WTC11 (cell line): ENCODE measurements around the gene FANCI. TPM values are rescaled to one million over a fixed set of nuclear protein-coding genes. Genes with fewer than 3 reads are reported as not detected.

Experiments used
- ATAC-seq: fragments of 200-7000 bp; cut with Tn5 transposase; 2 replicates; pipeline ENCODE4 v1.10.0; 2021; ENCODE audit warnings: mild to moderate bottlenecking, moderate library complexity
- CTCF ChIA-PET: fragments of 300-600 bp; sonication (Branson Sonifier 250); formaldehyde crosslinking; loops from one replicate; lab custom pipeline; 2021; ENCODE audit warnings: antibody characterized with exemption; lab: Charles Lee
- POLR2A ChIA-PET: fragments of 350-600 bp; sonication (Branson Sonifier 250); formaldehyde crosslinking; loops from one replicate; lab custom pipeline; 2021; ENCODE audit warnings: antibody characterized with exemption; lab: Charles Lee
- DNase-seq: peaks from one replicate; pipeline ENCODE4 v3.0.0; 2021; ENCODE audit warnings: low spot score
- H3K27ac Mint-ChIP-seq: 2 replicates; pipeline ENCODE4 v1.8.0; 2021; ENCODE audit warnings: mixed read lengths
- H3K27me3 Mint-ChIP-seq: 2 replicates; pipeline ENCODE4 v1.8.0; 2021; ENCODE audit warnings: low read depth, mild to moderate bottlenecking, moderate library complexity, mixed read lengths
- H3K36me3 Mint-ChIP-seq: 2 replicates; pipeline ENCODE4 v1.8.0; 2021; ENCODE audit warnings: mixed read lengths
- H3K4me1 Mint-ChIP-seq: 2 replicates; pipeline ENCODE4 v1.8.0; 2022; ENCODE audit warnings: mixed read lengths
- H3K4me3 Mint-ChIP-seq: 2 replicates; pipeline ENCODE4 v1.8.0; 2021; ENCODE audit warnings: mild to moderate bottlenecking, moderate library complexity, mixed read lengths
- H3K9me3 Mint-ChIP-seq: 2 replicates; pipeline ENCODE4 v1.8.0; 2021; ENCODE audit warnings: mixed read lengths
- CREB1 ChIP-seq: sonication (generic); formaldehyde crosslinking; IDR thresholded peaks from 2 replicates; pipeline ENCODE4 v1.8.0; 2023; ENCODE audit warnings: mild to moderate bottlenecking, missing genetic modification reagents
- ELF4 ChIP-seq: sonication (generic); formaldehyde crosslinking; IDR thresholded peaks from 2 replicates; pipeline ENCODE4 v1.8.1; 2022; ENCODE audit warnings: low read depth, mild to moderate bottlenecking, moderate library complexity, missing genetic modification reagents
- EMX1 ChIP-seq: fragments of 250-450 bp; sonication (Bioruptor Pico); IDR thresholded peaks from 2 replicates; pipeline ENCODE4 v1.8.0; 2021; ENCODE audit warnings: mild to moderate bottlenecking
- ETV6 ChIP-seq: sonication (generic); formaldehyde crosslinking; IDR thresholded peaks from 2 replicates; pipeline ENCODE4 v1.8.1; 2022; ENCODE audit warnings: mild to moderate bottlenecking, missing genetic modification reagents
- FOXK1 ChIP-seq: sonication (generic); formaldehyde crosslinking; IDR thresholded peaks from 2 replicates; pipeline ENCODE4 v1.8.0; 2022; ENCODE audit warnings: mild to moderate bottlenecking, moderate library complexity, missing genetic modification reagents
- FOXP4 ChIP-seq: sonication (generic); formaldehyde crosslinking; IDR thresholded peaks from 2 replicates; pipeline ENCODE4 v1.8.0; 2022; ENCODE audit warnings: mild to moderate bottlenecking, missing genetic modification reagents
- GTF2I ChIP-seq: fragments of 250-450 bp; sonication (Bioruptor Pico); conservative IDR thresholded peaks from 2 replicates; pipeline ENCODE4 v1.4.0; 2021; ENCODE audit warnings: mild to moderate bottlenecking
- HMGA2 ChIP-seq: fragments of 250-450 bp; sonication (Bioruptor Pico); IDR thresholded peaks from 2 replicates; pipeline ENCODE4 v1.4.0; 2021; ENCODE audit warnings: mild to moderate bottlenecking, moderate library complexity
- NR2C2 ChIP-seq: sonication (generic); formaldehyde crosslinking; IDR thresholded peaks from 2 replicates; pipeline ENCODE4 v1.8.0; 2022; ENCODE audit warnings: mild to moderate bottlenecking, missing genetic modification reagents
- ZMAT4 ChIP-seq: fragments of 250-450 bp; sonication (Bioruptor Pico); IDR thresholded peaks from 2 replicates; pipeline ENCODE4 v1.9.0; 2021; ENCODE audit warnings: mild to moderate bottlenecking
- ZNF219 ChIP-seq: sonication (generic); formaldehyde crosslinking; IDR thresholded peaks from 2 replicates; pipeline ENCODE4 v1.8.0; 2023; ENCODE audit warnings: missing genetic modification reagents, mild to moderate bottlenecking, borderline replicate concordance
- ZNF317 ChIP-seq: sonication (generic); formaldehyde crosslinking; IDR thresholded peaks from 2 replicates; pipeline ENCODE4 v1.8.1; 2023; ENCODE audit warnings: low read depth, mild to moderate bottlenecking, moderate library complexity, missing genetic modification reagents, borderline replicate concordance
- ZNF396 ChIP-seq: fragments of 250-450 bp; sonication (Bioruptor Pico); IDR thresholded peaks from 2 replicates; pipeline ENCODE4 v1.8.0; 2021; ENCODE audit warnings: mild to moderate bottlenecking, moderate library complexity, borderline replicate concordance
- ZNF416 ChIP-seq: fragments of 250-450 bp; sonication (Bioruptor Pico); IDR thresholded peaks from 2 replicates; pipeline ENCODE4 v1.9.0; 2021; ENCODE audit warnings: mild to moderate bottlenecking, inconsistent platforms
- total RNA-seq: library from RNA; stranded (reverse); gene quantifications from 3 replicates; pipeline ENCODE4 v1.2.3, GENCODE V29; 2021
- TF ChIP-seq, protein P1 (sequence below): sonication (generic); formaldehyde crosslinking; IDR thresholded peaks from 2 replicates; pipeline ENCODE4 v1.8.0; 2022; ENCODE audit warnings: mild to moderate bottlenecking, missing genetic modification reagents
- TF ChIP-seq, protein P2 (sequence below): sonication (generic); formaldehyde crosslinking; IDR thresholded peaks from 2 replicates; pipeline ENCODE4 v1.8.1; 2023; ENCODE audit warnings: mild to moderate bottlenecking, moderate library complexity, missing genetic modification reagents
- TF ChIP-seq, protein P3 (sequence below): fragments of 200-600 bp; IDR thresholded peaks from 2 replicates; pipeline ENCODE4 v1.8.0; 2022; ENCODE audit warnings: antibody characterized with exemption

Gene FANCI
- total RNA-seq, 1 experiment from 2014 or later = 108 TPM

DNA sequence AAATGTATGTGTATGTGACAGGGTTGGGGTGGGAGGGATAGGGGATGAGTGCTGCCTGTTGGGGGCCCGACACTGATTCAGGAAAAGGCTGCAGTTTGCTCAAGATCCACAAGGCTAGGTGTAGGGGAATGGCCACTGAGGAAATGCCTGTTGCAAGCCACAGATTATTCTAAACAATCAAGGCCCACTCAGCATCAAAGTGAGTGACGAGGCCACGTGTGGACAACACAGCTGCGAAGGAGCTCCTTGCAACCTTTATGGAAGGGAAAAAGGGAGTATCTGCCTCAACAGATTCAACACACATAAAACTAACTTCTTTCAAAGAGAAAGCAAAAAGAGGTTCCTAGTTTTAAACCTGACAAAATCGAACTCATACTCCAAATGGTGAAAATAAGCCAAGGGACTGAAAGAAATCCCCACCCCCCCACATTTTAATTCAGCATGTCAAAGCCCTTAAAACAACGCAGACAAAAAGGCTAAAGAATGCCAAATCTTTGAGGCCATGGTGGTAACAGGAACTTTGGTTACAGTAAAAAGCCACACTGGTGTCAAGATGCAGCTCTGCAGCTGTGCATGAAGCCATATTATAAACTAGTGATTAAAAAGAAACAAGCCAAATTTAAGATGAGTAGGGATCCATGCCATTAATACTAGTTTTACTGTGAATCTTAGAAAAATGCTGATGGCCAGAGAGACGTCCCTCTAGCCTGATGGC lies 87.3 kb downstream of the FANCI start:
- no peak for TF ChIP-seq ZNF416 (CRISPR knock-in tag)
- no peak for TF ChIP-seq ZNF219
- TF ChIP-seq ZNF396 (CRISPR knock-in tag) = no peak
- TF ChIP-seq GTF2I (CRISPR knock-in tag) = no peak
- TF ChIP-seq NR2C2 (CRISPR knock-in tag) = no peak
- no peak for TF ChIP-seq ZMAT4 (CRISPR knock-in tag)
- TF ChIP-seq, protein P1, sequence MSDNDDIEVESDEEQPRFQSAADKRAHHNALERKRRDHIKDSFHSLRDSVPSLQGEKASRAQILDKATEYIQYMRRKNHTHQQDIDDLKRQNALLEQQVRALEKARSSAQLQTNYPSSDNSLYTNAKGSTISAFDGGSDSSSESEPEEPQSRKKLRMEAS (CRISPR knock-in tag) = no peak
- TF ChIP-seq HMGA2 = no peak
- TF ChIP-seq CREB1 (CRISPR knock-in tag) = no peak
- TF ChIP-seq FOXK1 (CRISPR knock-in tag) = no peak
- TF ChIP-seq EMX1 (CRISPR knock-in tag) = no peak
- TF ChIP-seq ELF4 = no peak
- no peaks in the 10 kb centered on the region for H3K9me3 Mint-ChIP-seq
- H3K36me3 Mint-ChIP-seq = peaks cover 56% of the 10 kb centered on the region
- peaks cover 16% of the 10 kb centered on the region for H3K4me1 Mint-ChIP-seq
- H3K27ac Mint-ChIP-seq = no peak overlapping the region
- DNase-seq (no peak), ATAC-seq (no peak)
- peaks cover 5% of the 10 kb centered on the region; the same call in 1 of the 2 replicates for H3K27me3 Mint-ChIP-seq
- CTCF ChIA-PET = interaction anchor here (1.0 kb wide), 1 partner anchor 28 kb away, joined by 3 read pairs; no protein-coding TSS in a partner anchor
- H3K4me3 Mint-ChIP-seq = no peak overlapping the region
- POLR2A ChIA-PET = interaction anchor here (0.5 kb wide), 1 partner anchor 251 kb away, joined by 3 read pairs; no protein-coding TSS in a partner anchor

DNA sequence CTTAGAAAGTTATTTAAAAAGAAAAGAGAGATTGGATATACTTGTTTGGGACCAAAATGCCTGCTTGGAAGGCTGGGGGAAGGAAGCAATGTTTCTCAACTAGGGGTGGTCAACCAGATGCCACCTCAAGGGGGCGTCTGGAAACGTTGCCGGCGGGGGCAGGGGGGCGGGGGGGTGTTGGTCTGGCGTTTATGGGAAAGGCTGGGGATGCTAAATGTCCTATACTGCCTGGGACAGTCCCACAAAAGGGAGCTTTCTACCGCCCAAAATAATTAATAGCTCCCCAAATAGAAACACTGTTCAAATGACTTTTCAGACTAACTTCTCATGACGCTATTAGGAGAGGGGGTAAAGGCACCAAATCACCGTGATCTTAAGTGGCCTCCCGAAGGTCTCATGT lies 88.7 kb downstream of the FANCI start:
- no peak for ATAC-seq
- DNase-seq = peak; percentile 35
- no peak overlapping the region for H3K27ac Mint-ChIP-seq
- peaks cover 18% of the 10 kb centered on the region for H3K4me1 Mint-ChIP-seq
- H3K9me3 Mint-ChIP-seq = no peaks in the 10 kb centered on the region
- peak overlapping the region; percentile 55 for H3K4me3 Mint-ChIP-seq
- H3K36me3 Mint-ChIP-seq = peaks cover 44% of the 10 kb centered on the region
- ChIA-PET POLR2A (no interaction called here), CTCF (interaction anchor here (1.1 kb wide), 1 partner anchor 11 kb away, joined by 4 read pairs; no protein-coding TSS in a partner anchor)
- peaks cover 5% of the 10 kb centered on the region; the same call in 1 of the 2 replicates for H3K27me3 Mint-ChIP-seq
- TF ChIP-seq, protein P2, sequence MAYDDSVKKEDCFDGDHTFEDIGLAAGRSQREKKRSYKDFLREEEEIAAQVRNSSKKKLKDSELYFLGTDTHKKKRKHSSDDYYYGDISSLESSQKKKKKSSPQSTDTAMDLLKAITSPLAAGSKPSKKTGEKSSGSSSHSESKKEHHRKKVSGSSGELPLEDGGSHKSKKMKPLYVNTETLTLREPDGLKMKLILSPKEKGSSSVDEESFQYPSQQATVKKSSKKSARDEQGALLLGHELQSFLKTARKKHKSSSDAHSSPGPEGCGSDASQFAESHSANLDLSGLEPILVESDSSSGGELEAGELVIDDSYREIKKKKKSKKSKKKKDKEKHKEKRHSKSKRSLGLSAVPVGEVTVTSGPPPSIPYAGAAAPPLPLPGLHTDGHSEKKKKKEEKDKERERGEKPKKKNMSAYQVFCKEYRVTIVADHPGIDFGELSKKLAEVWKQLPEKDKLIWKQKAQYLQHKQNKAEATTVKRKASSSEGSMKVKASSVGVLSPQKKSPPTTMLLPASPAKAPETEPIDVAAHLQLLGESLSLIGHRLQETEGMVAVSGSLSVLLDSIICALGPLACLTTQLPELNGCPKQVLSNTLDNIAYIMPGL = no peak
- TF ChIP-seq, protein P3, sequence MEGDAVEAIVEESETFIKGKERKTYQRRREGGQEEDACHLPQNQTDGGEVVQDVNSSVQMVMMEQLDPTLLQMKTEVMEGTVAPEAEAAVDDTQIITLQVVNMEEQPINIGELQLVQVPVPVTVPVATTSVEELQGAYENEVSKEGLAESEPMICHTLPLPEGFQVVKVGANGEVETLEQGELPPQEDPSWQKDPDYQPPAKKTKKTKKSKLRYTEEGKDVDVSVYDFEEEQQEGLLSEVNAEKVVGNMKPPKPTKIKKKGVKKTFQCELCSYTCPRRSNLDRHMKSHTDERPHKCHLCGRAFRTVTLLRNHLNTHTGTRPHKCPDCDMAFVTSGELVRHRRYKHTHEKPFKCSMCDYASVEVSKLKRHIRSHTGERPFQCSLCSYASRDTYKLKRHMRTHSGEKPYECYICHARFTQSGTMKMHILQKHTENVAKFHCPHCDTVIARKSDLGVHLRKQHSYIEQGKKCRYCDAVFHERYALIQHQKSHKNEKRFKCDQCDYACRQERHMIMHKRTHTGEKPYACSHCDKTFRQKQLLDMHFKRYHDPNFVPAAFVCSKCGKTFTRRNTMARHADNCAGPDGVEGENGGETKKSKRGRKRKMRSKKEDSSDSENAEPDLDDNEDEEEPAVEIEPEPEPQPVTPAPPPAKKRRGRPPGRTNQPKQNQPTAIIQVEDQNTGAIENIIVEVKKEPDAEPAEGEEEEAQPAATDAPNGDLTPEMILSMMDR = peak; percentile 41

DNA sequence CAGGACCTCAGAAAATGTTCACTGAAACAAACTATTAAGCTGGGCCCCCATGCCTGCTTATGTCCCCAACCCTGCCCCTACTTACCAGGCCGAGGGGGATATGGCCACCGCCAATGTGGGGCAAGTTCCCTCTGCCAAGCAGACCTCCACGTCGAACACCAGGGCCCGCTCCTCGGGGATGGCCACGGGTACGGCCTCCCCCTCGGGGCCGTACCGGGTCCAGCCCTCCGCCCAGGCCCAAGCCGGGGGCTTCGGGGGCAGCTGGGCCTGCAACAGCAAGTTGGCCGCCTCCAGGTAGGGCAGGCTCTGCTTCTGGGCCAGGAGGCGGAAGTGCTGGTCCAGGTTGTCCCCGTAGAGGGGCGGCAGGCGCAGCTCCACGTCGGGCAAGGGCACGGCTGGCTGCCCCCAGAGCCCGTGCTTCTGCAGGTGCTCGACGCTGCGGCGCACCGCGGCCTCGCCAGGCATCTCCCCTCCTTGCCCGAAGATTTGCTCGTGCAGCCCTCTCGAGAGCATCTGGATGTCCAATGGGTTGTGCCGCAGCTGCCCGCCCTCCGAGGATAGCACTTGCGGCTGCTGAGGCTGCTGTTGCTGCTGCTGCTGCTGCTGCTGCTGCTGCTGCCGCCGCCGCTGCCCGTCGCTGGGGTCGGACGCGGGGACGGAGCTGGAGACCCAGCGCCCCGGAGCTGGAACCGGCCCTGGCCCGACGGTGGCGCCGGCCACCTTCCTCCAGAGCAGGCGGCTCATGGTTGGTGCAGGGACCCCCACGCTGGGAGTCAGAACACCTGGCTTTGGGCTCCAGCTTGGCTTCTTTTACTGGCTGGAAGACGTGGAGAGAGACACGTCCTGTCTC lies 89.5 kb downstream of the FANCI start:
- Mint-ChIP-seq H3K9me3 (no peaks in the 10 kb centered on the region), H3K27ac (no peak overlapping the region), H3K27me3 (peaks cover 7% of the 10 kb centered on the region; the same call in 1 of the 2 replicates), H3K4me3 (peak overlapping the region; percentile 72), H3K36me3 (peaks cover 39% of the 10 kb centered on the region), H3K4me1 (peaks cover 18% of the 10 kb centered on the region)
- CTCF ChIA-PET = interaction anchor here (0.7 to 1.3 kb wide), 6 partner anchors 9 to 138 kb away, joined by 3 to 9 read pairs (median 4); no protein-coding TSS in a partner anchor
- TF ChIP-seq ETV6 (CRISPR knock-in tag) (0 out of 2 replicates have a peak, but pooled peaks have one; percentile 20), ZNF317 (CRISPR knock-in tag) (no peak), FOXP4 (CRISPR knock-in tag) (peak; percentile 37; the same call in 1 of the 2 replicates)
- ATAC-seq (no peak), DNase-seq (peak; percentile 38)
- POLR2A ChIA-PET = no interaction called here
